HepG2 (cell line): ENCODE data around the gene LDLRAD4. TPM values are rescaled to one million over a fixed set of nuclear protein-coding genes. Genes with fewer than 3 reads are reported as not detected.

Source experiments
- CBFB ChIP-seq: sonication (generic); formaldehyde crosslinking; IDR thresholded peaks from 2 replicates; pipeline ENCODE4 v1.4.0; 2020; ENCODE audit warnings: missing genetic modification reagents
- HMGXB4 ChIP-seq, 2 experiments: sonication (generic) in 1 of 2; formaldehyde crosslinking in 1 of 2; IDR thresholded peaks; 2 replicates each; pipeline versions ENCODE4 v1.4.0 to v1.6.1; 2018 to 2020; ENCODE audit warnings: missing genetic modification reagents in 2 of 2, borderline replicate concordance in 1 of 2, low read depth in 1 of 2, mild to moderate bottlenecking in 1 of 2, missing biosample characterization in 1 of 2
- KDM5A ChIP-seq: fragments of 200-600 bp; sonication (generic); IDR thresholded peaks from 2 replicates; pipeline ENCODE4 v1.7.0; 2018; ENCODE audit warnings: antibody characterized with exemption, mild to moderate bottlenecking, low read length, borderline replicate concordance
- MIER3 ChIP-seq: IDR thresholded peaks from 2 replicates; pipeline ENCODE4 v1.6.1; 2016; ENCODE audit warnings: missing compliant biosample characterization, borderline replicate concordance
- MXI1 ChIP-seq: IDR thresholded peaks from 3 replicates; pipeline ENCODE4 v1.6.1; 2012; ENCODE audit warnings: low read depth, low read length, inconsistent platforms, borderline replicate concordance
- RBFOX2 ChIP-seq: fragments of 200-400 bp; formaldehyde crosslinking; IDR thresholded peaks from 2 replicates; pipeline ENCODE4 v1.6.1; 2017; ENCODE audit warnings: low read depth, mild to moderate bottlenecking, low read length
- SALL1 ChIP-seq: sonication (generic); formaldehyde crosslinking; IDR thresholded peaks from 2 replicates; pipeline ENCODE4 v1.8.0; 2022; ENCODE audit warnings: mild to moderate bottlenecking, missing genetic modification reagents
- UBTF ChIP-seq: sonication (generic); formaldehyde crosslinking; IDR thresholded peaks from 2 replicates; pipeline ENCODE4 v1.4.0; 2020; ENCODE audit warnings: mild to moderate bottlenecking, missing genetic modification reagents
- ZBTB7B ChIP-seq: sonication (generic); formaldehyde crosslinking; IDR thresholded peaks from 2 replicates; pipeline ENCODE4 v1.4.0; 2020; ENCODE audit warnings: missing genetic modification reagents
- ZFY ChIP-seq: sonication (generic); formaldehyde crosslinking; IDR thresholded peaks from 2 replicates; pipeline ENCODE4 v1.4.0; 2020; ENCODE audit warnings: missing genetic modification reagents
- ZKSCAN1 ChIP-seq: fragments of 150-350 bp; IDR thresholded peaks from 2 replicates; pipeline ENCODE4 v1.6.1; 2014; ENCODE audit warnings: low read length
- ZNF761 ChIP-seq: sonication (generic); formaldehyde crosslinking; conservative IDR thresholded peaks from 2 replicates; pipeline ENCODE4 v1.4.0; 2020; ENCODE audit warnings: mild to moderate bottlenecking, missing genetic modification reagents
- polyA plus RNA-seq, 8 experiments: library from polyadenylated mRNA; depleted of rRNA in 3 of 8; stranded (reverse) in 7 of 8; unstranded in 1 of 8; fragments of >200 nt; fragmentation: Illumina TruSeq in 4 of 8; extraction: Trizol in 4 of 8; gene quantifications; 2 replicates each; pipeline versions ENCODE4 v1.2.1 to v1.2.3, GENCODE V29; 2011 to 2016; ENCODE audit warnings: low read depth in 4 of 8, missing spikeins in 1 of 8, mixed read lengths in 1 of 8; ENCODE audit not compliant: insufficient read depth in 1 of 8
- total RNA-seq, 5 experiments: library from RNA; depleted of rRNA; stranded (reverse); fragments of >200 nt; fragmentation: Illumina TruSeq; extraction: Trizol; gene quantifications; 2 replicates each; pipeline ENCODE4 v1.2.3, GENCODE V29; 2016; ENCODE audit warnings: low read depth in 1 of 5
- TF ChIP-seq, protein P1 (sequence below): sonication (generic); formaldehyde crosslinking; IDR thresholded peaks from 2 replicates; pipeline ENCODE4 v1.5.0; 2020; ENCODE audit warnings: mild to moderate bottlenecking, missing genetic modification reagents, moderate library complexity
- TF ChIP-seq, protein P2 (sequence below): sonication (generic); formaldehyde crosslinking; IDR thresholded peaks from 2 replicates; pipeline ENCODE4 v1.4.0; 2020; ENCODE audit warnings: missing genetic modification reagents

The LDLRAD4 gene
- total and polyA plus RNA-seq, 2 of the 13 experiments (the other 11 are each of a cell fraction or from before 2014, with no cell fraction given) = 13.6 to 20.9 TPM

DNA sequence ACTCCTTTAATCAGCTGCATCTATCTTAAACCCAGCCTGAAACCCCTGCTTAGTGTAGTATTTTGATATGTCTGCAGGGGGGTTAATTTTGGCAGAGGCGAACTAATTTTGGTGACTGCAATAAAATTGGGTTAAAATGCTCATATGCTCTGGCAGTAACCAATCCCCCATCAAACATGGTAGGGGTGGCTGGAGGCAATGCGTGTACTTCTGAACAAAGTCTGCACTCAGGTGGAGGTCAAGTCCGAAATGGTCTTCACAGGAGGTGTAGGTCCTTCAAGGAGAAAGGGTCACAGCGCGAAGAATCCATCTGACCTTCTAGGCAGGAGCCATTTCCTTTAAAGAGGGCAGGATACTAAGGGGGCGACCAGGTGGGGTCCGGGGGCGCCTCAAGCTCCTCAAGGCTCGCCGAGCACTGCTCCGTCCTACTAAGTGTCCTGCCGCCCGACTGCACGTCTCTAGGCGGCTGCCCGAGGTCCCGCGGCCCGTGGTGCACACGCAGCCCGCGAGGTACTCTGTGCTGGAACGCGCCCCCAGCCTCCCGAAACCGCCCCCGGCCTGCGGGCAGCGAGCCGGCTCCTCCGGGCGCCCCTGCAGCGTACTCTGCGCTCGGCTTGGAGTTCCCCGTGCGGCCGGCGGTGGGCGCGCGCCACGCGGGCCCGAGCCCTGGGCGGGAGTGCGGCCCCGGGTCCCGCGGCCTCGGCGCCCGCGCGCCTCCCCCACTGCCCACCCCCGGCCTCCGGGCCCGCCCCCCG lies 1.7 kb upstream of the LDLRAD4 start (continued):
- TF ChIP-seq HMGXB4 (CRISPR knock-in tag; IDR thresholded peaks at IDR 0.05; ENCODE audit: borderline replicate concordance in 1 of 2, low read depth in 1 of 2) (peak; percentile 3 to 41; a peak in 1 of 4 replicates), SALL1 (CRISPR knock-in tag) (peak; percentile 8; the same call in 1 of the 2 replicates), ZKSCAN1 (peak; percentile 66; the same call in 1 of the 2 replicates), ZFY (CRISPR knock-in tag) (peak; percentile 35; the same call in 1 of the 2 replicates), UBTF (CRISPR knock-in tag) (peak; percentile 77), KDM5A (no peak), MIER3 (CRISPR knock-in tag) (no peak), MXI1 (0 out of 3 replicates have a peak, but pooled peaks have one; percentile 16), CBFB (CRISPR knock-in tag) (0 out of 2 replicates have a peak, but pooled peaks have one; percentile 18), RBFOX2 (peak; percentile 13; the same call in 1 of the 2 replicates), ZBTB7B (CRISPR knock-in tag) (peak; percentile 50; the same call in 1 of the 2 replicates), ZNF761 (CRISPR knock-in tag) (no peak)
- TF ChIP-seq, protein P1, sequence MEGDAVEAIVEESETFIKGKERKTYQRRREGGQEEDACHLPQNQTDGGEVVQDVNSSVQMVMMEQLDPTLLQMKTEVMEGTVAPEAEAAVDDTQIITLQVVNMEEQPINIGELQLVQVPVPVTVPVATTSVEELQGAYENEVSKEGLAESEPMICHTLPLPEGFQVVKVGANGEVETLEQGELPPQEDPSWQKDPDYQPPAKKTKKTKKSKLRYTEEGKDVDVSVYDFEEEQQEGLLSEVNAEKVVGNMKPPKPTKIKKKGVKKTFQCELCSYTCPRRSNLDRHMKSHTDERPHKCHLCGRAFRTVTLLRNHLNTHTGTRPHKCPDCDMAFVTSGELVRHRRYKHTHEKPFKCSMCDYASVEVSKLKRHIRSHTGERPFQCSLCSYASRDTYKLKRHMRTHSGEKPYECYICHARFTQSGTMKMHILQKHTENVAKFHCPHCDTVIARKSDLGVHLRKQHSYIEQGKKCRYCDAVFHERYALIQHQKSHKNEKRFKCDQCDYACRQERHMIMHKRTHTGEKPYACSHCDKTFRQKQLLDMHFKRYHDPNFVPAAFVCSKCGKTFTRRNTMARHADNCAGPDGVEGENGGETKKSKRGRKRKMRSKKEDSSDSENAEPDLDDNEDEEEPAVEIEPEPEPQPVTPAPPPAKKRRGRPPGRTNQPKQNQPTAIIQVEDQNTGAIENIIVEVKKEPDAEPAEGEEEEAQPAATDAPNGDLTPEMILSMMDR = peak; percentile 39; the same call in 1 of the 2 replicates
- TF ChIP-seq, protein P2, sequence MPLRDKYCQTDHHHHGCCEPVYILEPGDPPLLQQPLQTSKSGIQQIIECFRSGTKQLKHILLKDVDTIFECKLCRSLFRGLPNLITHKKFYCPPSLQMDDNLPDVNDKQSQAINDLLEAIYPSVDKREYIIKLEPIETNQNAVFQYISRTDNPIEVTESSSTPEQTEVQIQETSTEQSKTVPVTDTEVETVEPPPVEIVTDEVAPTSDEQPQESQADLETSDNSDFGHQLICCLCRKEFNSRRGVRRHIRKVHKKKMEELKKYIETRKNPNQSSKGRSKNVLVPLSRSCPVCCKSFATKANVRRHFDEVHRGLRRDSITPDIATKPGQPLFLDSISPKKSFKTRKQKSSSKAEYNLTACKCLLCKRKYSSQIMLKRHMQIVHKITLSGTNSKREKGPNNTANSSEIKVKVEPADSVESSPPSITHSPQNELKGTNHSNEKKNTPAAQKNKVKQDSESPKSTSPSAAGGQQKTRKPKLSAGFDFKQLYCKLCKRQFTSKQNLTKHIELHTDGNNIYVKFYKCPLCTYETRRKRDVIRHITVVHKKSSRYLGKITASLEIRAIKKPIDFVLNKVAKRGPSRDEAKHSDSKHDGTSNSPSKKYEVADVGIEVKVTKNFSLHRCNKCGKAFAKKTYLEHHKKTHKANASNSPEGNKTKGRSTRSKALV (CRISPR knock-in tag) = 0 out of 2 replicates have a peak, but pooled peaks have one; percentile 48
